ENCODE results near the gene SLC25A47. TPM values are rescaled to one million over a fixed set of nuclear protein-coding genes. Genes with fewer than 3 reads are reported as not detected.

SLC25A47 gene
- total and polyA plus RNA-seq, 9 of the 15 experiments (the other 6 are each of a cell fraction or from before 2014, with no cell fraction given), result 0.09 to 0.23 (median 0.22) TPM; not detected in 6

DNA sequence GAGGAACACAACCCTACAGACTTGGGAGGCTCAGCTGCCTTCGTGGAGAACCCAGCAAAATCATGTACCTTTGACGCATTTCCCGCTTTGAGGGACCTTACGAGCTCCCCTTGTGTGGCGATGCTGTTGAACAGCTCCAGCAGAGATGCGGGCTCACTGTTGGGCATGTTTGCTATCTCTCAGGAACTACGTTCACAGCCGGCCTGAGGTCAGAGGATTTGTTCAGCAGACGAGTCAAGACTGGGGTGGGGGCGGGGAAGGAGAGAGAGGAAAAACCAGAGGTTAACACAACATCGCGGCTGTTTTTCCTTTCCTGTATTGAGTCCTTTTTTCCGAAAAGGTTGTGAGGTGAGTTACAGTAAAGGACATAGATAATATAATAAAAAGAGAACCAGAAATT lies 45.9 kb downstream of the SLC25A47 start:
- no peaks in the 10 kb centered on the region for H3K27me3 ChIP-seq (ENCODE audit: control insufficient read depth in 2 of 2, insufficient read depth in 2 of 2, low read length in 2 of 2)
- peaks cover 3% of the 10 kb centered on the region for H3K9me1 ChIP-seq (ENCODE audit: control insufficient read depth, insufficient read depth, low read length)
- 0 out of 2 replicates have a peak, but pooled peaks cover 9% of the 10 kb centered on the region for H4K20me1 ChIP-seq (replicated peaks; ENCODE audit: control insufficient read depth, insufficient read depth, low read length)
- TF ChIP-seq RBFOX2 (IDR thresholded peaks at IDR 0.05; ENCODE audit: low read depth, low read length) (peak; percentile 53; the same call in 1 of the 2 replicates), POLR2A (conservative IDR thresholded peaks at IDR 0.05) (0 out of 2 replicates have a peak, but pooled peaks have one; percentile 31), EZH2 (IDR thresholded peaks at IDR 0.05; ENCODE audit: borderline replicate concordance, low read depth, low read length) (no peak), POLR2G (IDR thresholded peaks at IDR 0.05; ENCODE audit: low read depth, low read length) (0 out of 2 replicates have a peak, but pooled peaks have one; percentile 5)
- ATAC-seq (no peak), DNase-seq (ENCODE audit: extremely low read depth in 1 of 4, low spot score in 3 of 4) (no peak), FAIRE-seq (no peak)
- no TSS peak for BruUV-seq (replicated peaks)
- POLR2A ChIA-PET, result no interaction called here
- intact Hi-C loops (cut with micrococcal nuclease) (no loop called here), in situ Hi-C loops (cut with MboI) (no loop called here)
- peaks cover 15 to 19% of the 10 kb centered on the region in 2 experiments; a peak in 3 of 5 replicates for H3K4me1 ChIP-seq (replicated peaks in 1 of 2; ENCODE audit: control insufficient read depth in 2 of 2, insufficient read depth in 2 of 2, low read length in 2 of 2)
- H3K79me2 ChIP-seq (ENCODE audit: control insufficient read depth, insufficient read depth, low read length), result peaks cover 72% of the 10 kb centered on the region
- no peak overlapping the region for H3K9ac ChIP-seq (ENCODE audit: insufficient read depth in 1 of 2, low read depth in 2 of 2, low read length in 2 of 2)
- no peak overlapping the region for H2AFZ ChIP-seq (ENCODE audit: low read depth, low read length)
- H3K27ac ChIP-seq (ENCODE audit: extremely low read depth, low read depth, low read length), result no peak overlapping the region
- H3K36me3 ChIP-seq (ENCODE audit: control insufficient read depth, insufficient read depth, low read length), result peaks cover 77% of the 10 kb centered on the region
- H3K4me2 ChIP-seq (ENCODE audit: insufficient read depth, low read length), result no peak overlapping the region
- H3K9me3 ChIP-seq (replicated peaks; ENCODE audit: control insufficient read depth, insufficient read depth, low read depth, low read length), result no peaks in the 10 kb centered on the region
- WGBS (ENCODE audit: insufficient coverage, low coverage, missing lambda C conversion rate), result 97% methylated on average over 5 of the region's 13 CpGs
- CTCF ChIA-PET (ENCODE audit: low intra/inter-chr PET ratio), result no interaction called here
- no peak overlapping the region for H3K4me3 ChIP-seq

GRCh38 chr14:100370003-100370402 lies 46.9 kb downstream of the SLC25A47 start:
- ChIA-PET POLR2A (interaction anchor here (1.1 kb wide), 1 partner anchor 9 kb away, joined by 4 read pairs; no protein-coding TSS in a partner anchor), CTCF (ENCODE audit: low intra/inter-chr PET ratio) (no interaction called here)
- TF ChIP-seq NFE2 (IDR thresholded peaks at IDR 0.05; ENCODE audit: low read depth), result no peak
- no peak for TF ChIP-seq ETV6 (IDR thresholded peaks at IDR 0.05; ENCODE audit: borderline replicate concordance in 1 of 2, low read depth in 2 of 2, low read length in 1 of 2)
- TF ChIP-seq ETV6 (CRISPR knock-in tag; IDR thresholded peaks at IDR 0.05; ENCODE audit: borderline replicate concordance), result no peak
- no peak for TF ChIP-seq THRAP3 (IDR thresholded peaks at IDR 0.05; ENCODE audit: borderline replicate concordance)
- TF ChIP-seq JUNB (CRISPR knock-in tag; conservative IDR thresholded peaks at IDR 0.05), result no peak
- no peak for TF ChIP-seq ZNF184 (CRISPR knock-in tag; IDR thresholded peaks at IDR 0.05)
- no peak for TF ChIP-seq CTBP1 (IDR thresholded peaks at IDR 0.05; ENCODE audit: borderline replicate concordance)
- TF ChIP-seq SETDB1 (IDR thresholded peaks at IDR 0.05; ENCODE audit: low read length), result no peak
- no peak for TF ChIP-seq MAZ (CRISPR knock-in tag; conservative IDR thresholded peaks at IDR 0.05 in 1 of 2, IDR thresholded peaks at IDR 0.05 in 1 of 2)
- TF ChIP-seq HIVEP1 (CRISPR knock-in tag; IDR thresholded peaks at IDR 0.05), result no peak
- TF ChIP-seq POLR3A (IDR thresholded peaks at IDR 0.05; ENCODE audit: borderline replicate concordance, extremely low read depth, insufficient read depth, insufficient read length), result no peak
- TF ChIP-seq FOXK1 (CRISPR knock-in tag; IDR thresholded peaks at IDR 0.05; ENCODE audit: borderline replicate concordance), result no peak
- no peak for TF ChIP-seq MYNN (IDR thresholded peaks at IDR 0.05)
- no peak for TF ChIP-seq MYNN (CRISPR knock-in tag; IDR thresholded peaks at IDR 0.05)
- TF ChIP-seq, protein P1, sequence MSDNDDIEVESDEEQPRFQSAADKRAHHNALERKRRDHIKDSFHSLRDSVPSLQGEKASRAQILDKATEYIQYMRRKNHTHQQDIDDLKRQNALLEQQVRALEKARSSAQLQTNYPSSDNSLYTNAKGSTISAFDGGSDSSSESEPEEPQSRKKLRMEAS (CRISPR knock-in tag; IDR thresholded peaks at IDR 0.05), result no peak
- Histone ChIP-seq H3K79me2 (ENCODE audit: control insufficient read depth, insufficient read depth, low read length) (peaks cover 81% of the 10 kb centered on the region), H3K4me2 (ENCODE audit: insufficient read depth, low read length) (no peak overlapping the region), H4K20me1 (replicated peaks; ENCODE audit: control insufficient read depth, insufficient read depth, low read length) (0 out of 2 replicates have a peak, but pooled peaks cover 5% of the 10 kb centered on the region), H3K4me1 (replicated peaks in 1 of 2; ENCODE audit: control insufficient read depth in 2 of 2, insufficient read depth in 2 of 2, low read length in 2 of 2) (peaks cover 15 to 19% of the 10 kb centered on the region in 2 experiments; a peak in 3 of 5 replicates), H3K27me3 (ENCODE audit: control insufficient read depth in 2 of 2, insufficient read depth in 2 of 2, low read length in 2 of 2) (no peaks in the 10 kb centered on the region), H3K27ac (ENCODE audit: extremely low read depth, low read depth, low read length) (no peak overlapping the region), H3K9me3 (replicated peaks; ENCODE audit: control insufficient read depth, insufficient read depth, low read depth, low read length) (no peaks in the 10 kb centered on the region), H2AFZ (ENCODE audit: low read depth, low read length) (no peak overlapping the region), H3K36me3 (ENCODE audit: control insufficient read depth, insufficient read depth, low read length) (peaks cover 73% of the 10 kb centered on the region), H3K4me3 (no peak overlapping the region), H3K9ac (ENCODE audit: insufficient read depth in 1 of 2, low read depth in 2 of 2, low read length in 2 of 2) (no peak overlapping the region), H3K9me1 (ENCODE audit: control insufficient read depth, insufficient read depth, low read length) (peaks cover 3% of the 10 kb centered on the region)
- DNase-seq (ENCODE audit: extremely low read depth in 1 of 4, low spot score in 3 of 4), result no peak
- WGBS (ENCODE audit: insufficient coverage, low coverage, missing lambda C conversion rate), result 92% methylated on average over 4 of the region's 4 CpGs
- in situ Hi-C loops (cut with MboI) (no loop called here), intact Hi-C loops (cut with micrococcal nuclease) (loop anchor here (10.0 kb wide), 1 partner anchor 385 kb away; no protein-coding TSS in a partner anchor)
- no peak for ATAC-seq
- no peak for FAIRE-seq
- no TSS peak for BruUV-seq (replicated peaks)

All from K562 (cell line).